Heart left ventricle (tissue), 16 donors: ENCODE measurements around the gene P3H1. TPM values are rescaled to one million over a fixed set of nuclear protein-coding genes. Genes with fewer than 3 reads are reported as not detected.

Source experiments
- ATAC-seq, 4 donors: fragments of 200-7000 bp; cut with Tn5 transposase; one replicate each; pipeline ENCODE4 v1.9.1; 2020 to 2022; ENCODE audit warnings: moderate library complexity in 4 of 4, mild to moderate bottlenecking in 3 of 4, moderate number of reproducible peaks in 1 of 4
- DNase-seq, 5 donors: peaks; one replicate each; pipeline ENCODE4 v3.0.0-alpha.2; 2020
- H3K27ac ChIP-seq, 12 donors: fragments of 200-600 bp; sonication (generic) in 4 of 12; one replicate each; pipeline versions ENCODE4 v1.5.0 to v1.8.0; 2016 to 2022; ENCODE audit warnings: mild to moderate bottlenecking in 2 of 12
- H3K27me3 ChIP-seq, 9 donors: fragments of 200-600 bp; sonication (generic) in 2 of 9; one replicate each; pipeline versions ENCODE4 v1.5.1 to v1.8.0; 2016 to 2022; ENCODE audit warnings: mild to moderate bottlenecking in 3 of 9
- H3K36me3 ChIP-seq, 9 donors: fragments of 200-600 bp; sonication (generic) in 2 of 9; one replicate each; pipeline versions ENCODE4 v1.5.0 to v1.8.0; 2018 to 2022; ENCODE audit warnings: mild to moderate bottlenecking in 2 of 9
- H3K4me1 ChIP-seq, 12 donors: fragments of 200-600 bp; sonication (generic) in 4 of 12; one replicate each; pipeline versions ENCODE4 v1.5.0 to v1.8.0; 2016 to 2022; ENCODE audit warnings: mild to moderate bottlenecking in 3 of 12
- H3K4me3 ChIP-seq, 12 donors: fragments of 200-600 bp; sonication (generic) in 4 of 12; one replicate each; pipeline versions ENCODE4 v1.5.0 to v1.8.0; 2017 to 2022; ENCODE audit warnings: mild to moderate bottlenecking in 9 of 12, moderate library complexity in 4 of 12
- H3K9me3 ChIP-seq, 12 donors: fragments of 200-600 bp; sonication (generic) in 4 of 12; one replicate each; pipeline versions ENCODE4 v1.5.0 to v1.8.0; 2016 to 2022; ENCODE audit warnings: mild to moderate bottlenecking in 1 of 12
- CTCF ChIP-seq, 12 donors: fragments of 200-600 bp; sonication (generic) in 4 of 12; IDR thresholded peaks; one replicate each; pipeline versions ENCODE4 v1.5.0 to v1.8.0; 2018 to 2022; ENCODE audit warnings: antibody characterized with exemption in 12 of 12, mild to moderate bottlenecking in 5 of 12
- POLR2A ChIP-seq, 2 donors: fragments of 450-650 bp; IDR thresholded peaks; one replicate each; pipeline ENCODE4 v1.6.1; 2017; ENCODE audit warnings: antibody characterized with exemption in 2 of 2, mild to moderate bottlenecking in 2 of 2, moderate library complexity in 2 of 2
- WGBS, 4 donors: extraction: QIAGEN DNeasy Blood & Tissue Kit in 2 of 4; methylation state at CpG; one replicate each; pipeline versions ENCODE4 v1.1.5 to v1.1.7; 2013 to 2018; 5-methylcytosine and 5-hydroxymethylcytosine counted together
- intact Hi-C, 10 donors: fragments of 100-400 bp; cut with DNase I; formaldehyde crosslinking; loops; one replicate each; pipeline versions ENCODE4 v1.11.1 to v1.14.2; 2022
- polyA plus RNA-seq, 2 donors: library from polyadenylated mRNA; stranded (reverse); fragments of 200-250 nt; gene quantifications; one replicate each; pipeline ENCODE4 v1.2.3, GENCODE V29; 2013
- total RNA-seq, 9 donors: library from RNA; depleted of rRNA in 2 of 9; stranded (reverse); fragments of >200 nt in 2 of 9; fragmentation: NEBNext Ultra II Directional in 3 of 9; extraction: Animal tissue kit (Norgen Biotek cat#: 25700) in 3 of 9; gene quantifications; one replicate each; pipeline versions ENCODE4 v1.1.0 to v1.2.4, GENCODE V29; 2016 to 2023
- donor health status: ischemic (EF 13 %, LVEDD 7.1; RV severe dilation, severe dysfunction).
- donor health status: healthy with polysubstance abuse.
- donor health status: DM: no; HTN: yes; CAD: no.
- donor health status: DM: no; HTN: no; CAD: no.
- donor health status: ischemic (EF 25% LVEDD 6.9; RV normal size, moderate dysfunction).
- donor health status: ischemic (EF 25% LVEDD 5.7; RV mildly dilated, moderate dysfunction).
- donor health status: healthy.
- donor health status: DM: yes; HTN: yes; CAD: no.
- donor health status: ischemic (EF 35%, LVEDD 5.7; RV mildly dilated, moderate dysfunction).
- donor health status: nonischemic (EF 11% LVEDD 7.7; RV severe dilation, severe dysfunction).
- donor health status: DM: yes; HTN: yes; CAD: no.
- donor health status: PGD.
- donor health status: ischemic (EF 29% LVEDD 5.4; RV normal size, mild dysfunction).
- donor health status: nonischemic (EF 23%, LVEDD 6.1; RV moderate dilation, normal function).

P3H1 gene
- total and polyA plus RNA-seq, 11 donors = 6.9 to 27.9 (median 10.7) TPM

DNA sequence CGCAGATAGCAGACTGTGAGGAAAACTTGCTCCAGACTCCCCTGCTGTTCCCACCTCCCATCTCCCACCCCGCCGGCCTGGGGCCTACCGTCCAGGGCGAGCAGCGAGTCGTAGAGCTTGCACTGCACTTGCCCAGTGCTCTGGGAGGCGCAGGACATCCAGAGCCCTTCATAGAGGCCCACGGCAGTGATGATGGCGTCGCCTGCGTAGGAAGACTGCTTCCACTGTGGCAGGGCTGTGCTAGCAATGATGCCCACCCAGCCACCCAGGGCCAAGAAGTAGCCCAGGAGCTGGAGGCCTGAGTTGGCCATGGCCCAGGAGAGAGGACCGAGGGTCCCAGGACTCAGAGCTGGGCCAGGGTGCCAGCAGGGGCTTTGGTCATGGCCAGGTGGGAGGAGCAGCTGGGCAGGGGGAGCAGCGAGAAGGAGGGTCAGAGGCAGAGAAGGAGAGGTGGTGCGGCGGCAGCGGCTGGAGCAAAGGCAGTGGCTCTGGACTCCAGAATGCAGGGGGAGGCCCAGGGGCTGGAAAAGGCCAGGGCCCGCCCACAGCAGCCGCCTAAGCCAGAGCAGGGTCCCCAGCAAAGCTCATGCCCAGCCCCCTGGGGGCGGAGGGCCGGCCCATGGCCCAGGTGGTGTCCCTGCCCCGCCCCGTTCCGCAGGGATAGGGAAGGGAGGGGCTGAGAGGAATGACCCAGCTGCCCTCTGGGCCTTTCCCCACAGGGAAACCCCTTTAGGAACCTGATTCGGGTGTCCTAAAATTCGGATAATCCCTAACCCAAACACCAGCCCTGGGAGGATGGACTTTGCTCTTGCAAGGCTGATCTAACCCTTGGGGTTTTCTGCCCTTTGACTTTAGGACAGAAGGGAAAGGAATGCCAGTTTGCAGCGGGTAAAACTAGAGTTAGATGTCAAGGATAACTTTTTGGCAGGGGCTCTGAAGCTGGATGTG, 26.8 kb downstream of the P3H1 start, which contains the start of gene CLDN19:
Gene CLDN19 (minus strand): TSS at position 484 of the 948 bp plus-strand sequence. CDS start 173 bp downstream, at position 311.
- intact Hi-C loops = loop anchor here in 6 of 10 donors (10.0 kb wide), 2 partner anchors 395 to 595 kb away; no protein-coding TSS in a partner anchor
- Histone ChIP-seq H3K4me3 (no peak within 1 kb of the TSS), H3K4me1 (peaks cover 0 to 18% (median 0%) of the 10 kb centered on the region in 12 donors), H3K27ac (no peak within 1 kb of the TSS), H3K9me3 (no peaks in the 10 kb centered on the region), H3K36me3 (no peaks in the 10 kb centered on the region), H3K27me3 (no peaks in the 10 kb centered on the region)
- TF ChIP-seq POLR2A (IDR thresholded peaks at IDR 0.05) = no peak
- TF ChIP-seq CTCF (IDR thresholded peaks at IDR 0.05) = no peak
- ATAC-seq (no peak), DNase-seq (no peak)
- 60 to 66% (median 65%) methylated on average over 20 to 27 of the region's 27 CpGs for WGBS, 4 donors

- 77 to 86% (median 83%) methylated on average over 8 of the region's 8 CpGs; no CpG with 5 or more reads in 1 of the 4 donors for WGBS, 4 donors
- Histone ChIP-seq H3K9me3 (no peaks in the 10 kb centered on the region), H3K27ac (no peak overlapping the region), H3K27me3 (no peaks in the 10 kb centered on the region), H3K4me3 (no peak overlapping the region), H3K4me1 (peaks cover 0 to 18% (median 0%) of the 10 kb centered on the region in 12 donors), H3K36me3 (no peaks in the 10 kb centered on the region)
- intact Hi-C loops = no loop called here
- DNase-seq = no peak
- no peak for ATAC-seq
- TF ChIP-seq POLR2A (IDR thresholded peaks at IDR 0.05) (no peak), CTCF (IDR thresholded peaks at IDR 0.05) (no peak)
Measured at GRCh38 chr1:42738678-42739226, 28.1 kb downstream of the P3H1 start.

- Histone ChIP-seq H3K4me3 (no peak overlapping the region), H3K9me3 (no peaks in the 10 kb centered on the region), H3K27me3 (no peaks in the 10 kb centered on the region), H3K36me3 (no peaks in the 10 kb centered on the region), H3K27ac (no peak overlapping the region), H3K4me1 (peaks cover 0 to 18% (median 0%) of the 10 kb centered on the region in 12 donors)
- DNase-seq = no peak
- no peak for ATAC-seq
- TF ChIP-seq CTCF (IDR thresholded peaks at IDR 0.05) = no peak
- TF ChIP-seq POLR2A (IDR thresholded peaks at IDR 0.05) = no peak
- 87 to 90% (median 89%) methylated on average over 12 to 21 of the region's 21 CpGs for WGBS, 4 donors
- intact Hi-C loops = no loop called here
Measured at GRCh38 chr1:42737986-42738677, 28.7 kb downstream of the P3H1 start.
